NK-92 treated with Interleukin-12 subunit alpha and Interleukin-12 subunit beta, amount 100 ng/mL, for 24 hours (cell line): ENCODE results near the gene RARS2.

ENCODE experiments used
- DNase-seq: peaks from one replicate; lab custom pipeline; 2025; lab: John Stamatoyannopoulos, UW

RARS2 gene

DNA sequence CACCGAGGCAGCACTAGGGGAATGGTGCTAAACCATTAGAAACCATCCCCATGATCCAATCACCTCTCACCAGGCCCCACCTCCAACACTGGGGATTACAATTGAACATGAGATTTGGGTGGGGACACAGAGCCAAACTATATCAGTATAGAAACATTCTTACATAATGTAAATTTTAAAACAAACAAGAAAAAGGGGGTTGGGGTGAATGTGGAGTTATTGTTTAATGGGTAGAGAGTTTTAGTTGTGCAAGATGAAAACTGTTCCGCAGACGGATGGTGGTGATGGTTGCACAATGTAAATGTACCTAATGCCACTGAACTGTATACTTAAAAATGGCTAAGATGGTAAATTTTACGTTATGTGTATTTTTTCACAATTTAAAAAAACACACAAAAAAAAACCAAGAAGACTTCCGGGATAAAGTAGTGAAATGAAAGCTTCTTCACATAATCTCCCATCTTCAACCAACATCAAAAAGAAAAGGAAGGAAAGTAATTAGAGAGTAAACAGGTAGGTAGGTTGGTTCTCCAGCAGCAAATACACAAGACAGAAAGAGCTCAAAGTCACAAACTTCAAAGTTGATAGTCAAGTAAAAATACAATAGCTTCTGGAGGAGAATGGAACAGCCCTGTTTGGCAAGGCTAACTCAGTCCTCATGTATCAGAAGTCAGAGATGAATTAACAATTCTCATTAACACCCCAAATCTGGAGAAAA lies 16.3 kb downstream of the RARS2 start:
- no peak for DNase-seq

DNA sequence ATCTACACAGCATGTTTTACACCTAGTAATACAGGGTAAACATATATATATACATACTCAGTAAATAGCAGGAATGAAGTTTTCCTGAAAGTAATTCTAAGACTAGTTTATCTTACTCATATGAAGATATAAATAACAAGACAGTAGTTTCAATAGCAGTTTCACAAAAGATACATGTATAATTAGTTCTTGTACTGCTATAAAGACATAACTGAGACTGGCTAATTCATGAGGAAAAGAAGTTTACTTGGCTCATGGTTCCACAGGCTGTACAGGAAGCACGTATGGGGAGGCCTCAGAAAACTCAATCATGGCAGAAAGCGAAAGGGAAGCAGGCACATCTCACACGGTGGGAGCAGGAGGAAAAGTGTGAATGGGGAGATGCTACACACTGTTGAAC lies 16.9 kb downstream of the RARS2 start:
- no peak for DNase-seq

DNA sequence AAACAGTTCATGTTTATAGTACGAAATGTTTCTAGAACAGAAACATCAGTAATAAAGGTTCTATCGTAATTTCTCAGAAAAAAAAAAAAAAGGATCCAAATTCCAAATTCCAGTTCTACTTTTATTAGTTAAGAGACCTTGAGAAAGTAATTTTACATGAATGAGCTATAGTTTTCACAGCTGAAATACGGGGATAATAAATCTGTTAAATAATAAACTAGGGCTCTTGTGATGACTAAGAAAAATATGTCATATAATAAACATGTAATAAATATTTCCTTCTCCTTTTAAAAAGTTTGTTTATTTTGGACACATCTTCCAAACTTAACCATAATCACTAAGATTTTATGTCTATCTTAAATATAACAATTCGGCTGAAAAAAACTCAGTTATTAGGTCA lies 17.8 kb downstream of the RARS2 start:
- no peak for DNase-seq

DNA sequence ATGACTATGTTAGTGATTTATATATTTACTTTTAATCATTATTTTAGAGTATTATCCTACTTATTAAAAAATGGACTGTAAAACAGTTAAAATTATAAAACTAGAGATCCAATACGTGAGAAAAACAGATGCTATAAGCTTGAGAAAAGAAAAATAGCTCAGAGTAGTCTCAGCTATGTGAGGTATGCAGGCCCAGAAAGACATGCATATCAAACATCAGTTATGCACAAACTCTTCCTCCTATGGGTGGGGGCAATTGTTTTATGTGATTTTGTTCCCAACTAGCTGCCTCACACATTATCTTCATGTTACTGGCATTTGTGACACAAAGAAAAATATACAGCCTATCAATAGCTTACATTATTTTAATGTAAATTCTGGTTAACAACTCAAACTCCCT lies 28.8 kb downstream of the RARS2 start:
- no peak for DNase-seq

DNA sequence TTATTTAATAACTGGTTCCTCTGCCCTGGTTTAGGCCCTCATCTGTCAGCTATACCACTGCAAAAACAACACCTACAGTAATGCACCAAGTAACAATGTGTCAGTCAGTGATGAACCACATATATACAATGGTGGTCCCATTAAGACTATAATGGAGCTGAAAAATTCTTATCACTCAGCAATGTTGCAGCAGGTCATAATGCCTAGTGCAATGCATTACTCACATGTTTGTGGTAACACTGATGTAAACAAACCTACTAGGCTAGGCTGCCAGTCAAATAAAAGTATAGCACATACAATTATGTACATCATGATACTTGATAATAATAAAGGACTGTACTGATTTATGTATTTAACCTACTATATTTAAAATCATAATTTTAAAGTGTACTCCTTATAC lies 31.3 kb downstream of the RARS2 start:
- DNase-seq, result no peak

DNA sequence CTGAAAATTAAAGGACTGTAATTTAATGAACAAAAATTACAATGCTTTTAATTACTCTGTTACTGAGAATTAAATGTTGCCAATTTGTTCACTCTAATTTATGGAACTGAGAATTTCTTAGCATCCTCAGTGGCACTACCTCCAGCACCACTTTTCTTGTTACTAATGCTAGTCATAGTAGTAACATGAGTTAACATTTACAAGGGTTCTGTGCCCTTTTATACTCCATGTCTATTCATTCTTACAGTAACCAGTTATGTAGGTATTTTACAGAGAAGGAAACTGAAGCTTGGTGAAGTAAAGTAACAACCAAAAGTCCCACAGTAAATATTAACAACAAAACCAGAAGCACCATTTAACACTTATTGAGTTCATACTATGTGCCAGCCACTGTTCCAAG lies 34.3 kb downstream of the RARS2 start:
- DNase-seq, result no peak

DNA sequence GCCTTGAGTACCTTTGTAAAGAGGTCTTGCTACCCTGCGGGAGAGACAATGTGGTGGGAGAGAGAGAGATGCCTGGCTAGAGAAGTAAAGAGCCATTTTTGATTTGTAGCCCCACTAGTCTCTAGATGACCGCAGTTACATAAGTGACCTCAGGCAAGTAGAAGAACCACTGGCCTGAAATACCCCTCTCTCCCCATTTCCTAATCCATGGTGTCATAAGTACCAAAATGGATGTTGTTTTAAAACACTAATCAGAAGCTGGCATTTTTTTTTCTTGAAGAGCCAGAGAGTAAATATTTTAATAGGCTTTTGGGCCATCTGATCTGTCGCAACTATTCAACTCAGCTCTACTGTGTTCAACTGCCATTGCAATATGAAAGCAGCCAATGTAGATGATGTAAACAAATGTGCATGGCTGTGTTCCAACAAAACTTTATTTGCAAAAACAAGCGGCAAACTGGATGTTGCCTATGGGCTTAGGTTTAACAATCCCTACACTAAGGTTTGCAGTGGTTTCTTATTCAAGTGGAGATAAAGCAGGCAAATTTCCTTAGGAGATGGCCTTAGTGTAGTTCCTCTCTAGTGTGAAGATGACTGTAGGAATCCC lies 36.5 kb downstream of the RARS2 start:
- DNase-seq, result no peak

DNA sequence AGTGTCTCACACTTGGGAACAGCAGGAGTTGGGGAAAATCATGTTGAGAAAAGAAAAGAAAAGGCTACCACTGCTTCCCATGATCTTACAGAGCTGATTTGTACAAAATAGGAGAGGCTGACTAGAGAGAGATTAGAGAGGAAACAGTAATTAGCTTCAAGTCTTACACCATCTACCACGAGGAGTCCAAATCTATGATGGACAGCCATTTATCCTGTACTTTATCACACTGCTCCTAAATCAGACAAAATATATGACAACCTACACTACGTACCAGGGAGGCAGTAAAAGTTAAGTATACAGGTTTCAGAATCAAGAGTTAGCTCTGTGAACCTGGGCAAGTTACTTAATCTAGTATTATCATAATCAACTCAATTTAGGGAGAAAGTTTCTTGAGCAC lies 38.0 kb downstream of the RARS2 start:
- DNase-seq, result no peak

DNA sequence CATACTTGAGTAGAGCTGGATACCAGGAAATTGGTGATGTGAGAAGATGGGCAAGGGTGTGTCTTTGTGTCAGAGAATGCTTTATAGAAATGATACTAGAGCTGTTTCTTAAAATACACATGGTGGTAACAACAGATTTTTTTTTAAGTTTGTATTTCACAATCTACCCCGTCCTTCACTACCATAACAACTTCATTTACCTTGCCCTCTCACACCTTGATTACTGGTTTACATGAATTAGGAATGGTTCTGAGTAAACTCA lies 45.4 kb downstream of the RARS2 start:
- DNase-seq, result no peak

DNA sequence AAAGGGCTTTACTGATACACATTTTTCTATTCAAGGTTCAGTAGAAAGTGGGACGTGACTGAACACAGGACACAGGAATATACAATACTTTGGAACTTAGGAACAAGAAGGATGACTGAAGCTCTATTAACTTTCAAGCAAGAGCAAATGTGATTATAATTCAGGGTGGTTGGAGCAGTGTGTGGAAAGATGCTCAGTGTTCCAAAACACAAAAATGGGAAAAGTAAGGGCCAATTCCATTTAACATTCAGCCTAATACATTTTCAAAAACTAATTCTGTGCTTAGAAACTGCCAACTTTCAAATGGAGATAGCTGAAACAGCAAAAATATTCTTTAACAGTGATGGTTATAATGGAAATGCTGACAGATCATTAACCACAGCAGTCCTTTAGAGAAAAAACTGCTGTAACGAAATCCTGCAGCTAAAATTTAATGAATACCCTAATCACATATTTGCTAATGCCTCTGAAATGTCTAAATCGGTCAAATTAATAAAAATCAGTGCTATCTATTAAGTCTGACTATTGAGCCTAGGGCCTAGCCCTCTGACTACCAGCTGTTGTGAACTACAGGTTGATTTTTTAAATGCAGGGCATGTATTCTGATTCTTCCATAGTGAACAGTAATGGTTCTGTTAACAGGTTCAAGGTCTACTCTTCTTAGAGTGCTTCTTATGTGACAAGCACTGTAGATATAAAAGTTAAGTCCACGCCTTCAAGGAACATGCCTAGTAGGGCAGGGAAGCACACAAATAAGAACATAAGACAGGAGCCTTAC lies 45.9 kb downstream of the RARS2 start:
- DNase-seq, result no peak

DNA sequence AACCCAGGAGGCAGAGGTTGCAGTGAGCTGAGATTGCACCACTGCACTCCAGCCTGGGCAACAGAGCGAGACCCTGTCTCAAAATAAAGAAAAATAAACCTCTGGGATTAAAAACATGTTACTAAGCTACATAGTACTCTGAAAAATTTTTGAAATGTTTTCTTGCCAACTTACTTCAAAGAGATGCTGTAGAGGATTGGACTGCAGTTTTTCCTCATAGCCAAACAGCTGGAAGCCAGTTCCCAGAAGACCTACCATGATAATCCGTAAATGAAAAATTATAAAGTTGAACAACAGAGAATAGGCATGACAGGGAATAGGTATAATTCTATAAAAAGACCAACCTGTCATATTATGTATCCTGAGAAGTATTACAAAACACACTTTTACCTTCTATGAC lies 48.0 kb downstream of the RARS2 start:
- no peak for DNase-seq

DNA sequence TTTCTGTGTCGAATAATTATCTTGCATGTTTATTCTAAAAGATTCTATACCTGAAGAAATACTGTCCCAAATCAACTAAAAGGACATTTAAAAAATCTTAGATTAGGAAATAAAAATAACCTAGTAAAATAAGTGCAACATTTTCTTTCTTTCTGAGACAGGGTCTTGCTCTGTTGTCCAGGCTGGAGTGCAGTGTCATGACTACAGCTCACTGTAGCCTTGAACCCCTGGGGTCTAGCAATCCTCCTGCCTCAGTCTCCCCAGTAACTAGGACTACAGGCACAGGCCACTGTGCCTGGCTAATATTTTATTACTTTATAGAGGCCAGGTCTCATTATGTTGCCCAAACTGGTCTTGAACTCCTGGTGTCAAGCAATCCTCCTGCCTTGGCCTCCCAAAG lies 48.7 kb downstream of the RARS2 start:
- DNase-seq, result no peak

DNA sequence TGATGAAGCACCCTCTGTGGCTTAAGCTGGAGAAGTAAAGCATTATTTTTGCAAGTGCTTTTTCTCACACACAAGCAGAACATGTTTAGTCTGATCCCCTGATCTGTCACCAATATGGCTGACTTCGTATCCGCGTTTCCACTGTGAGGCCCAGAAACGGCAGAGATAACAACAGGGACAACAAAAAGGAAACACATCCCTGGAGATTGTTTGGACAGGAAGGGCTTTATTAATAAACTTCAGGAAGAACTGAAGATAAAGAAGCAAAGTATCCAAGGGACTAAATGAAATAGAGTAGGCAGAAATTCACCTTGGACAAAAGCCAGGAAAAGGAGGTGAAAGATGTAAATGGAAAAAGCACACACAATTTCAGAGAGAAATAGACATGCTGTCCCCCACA lies 49.2 kb downstream of the RARS2 start:
- no peak for DNase-seq

DNA sequence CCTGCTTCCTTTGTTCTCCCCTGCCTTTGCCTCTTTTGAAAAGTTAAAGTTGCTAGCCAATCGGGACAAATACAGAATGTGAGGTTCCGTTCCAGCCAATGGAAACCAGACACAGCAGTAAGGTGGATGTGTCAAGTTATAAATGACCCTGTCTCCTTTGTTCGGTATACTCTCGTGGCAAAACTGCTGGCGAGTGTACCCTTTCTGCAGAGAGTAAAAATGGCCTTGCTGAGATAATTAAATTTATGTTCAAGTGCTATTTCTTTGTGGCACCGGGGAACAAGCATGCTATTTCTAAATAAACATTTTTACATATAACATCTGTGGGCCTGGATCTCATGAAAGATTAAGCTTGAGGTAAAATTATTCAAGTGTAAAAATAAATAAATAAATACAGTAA lies 50.2 kb downstream of the RARS2 start:
- DNase-seq, result no peak

DNA sequence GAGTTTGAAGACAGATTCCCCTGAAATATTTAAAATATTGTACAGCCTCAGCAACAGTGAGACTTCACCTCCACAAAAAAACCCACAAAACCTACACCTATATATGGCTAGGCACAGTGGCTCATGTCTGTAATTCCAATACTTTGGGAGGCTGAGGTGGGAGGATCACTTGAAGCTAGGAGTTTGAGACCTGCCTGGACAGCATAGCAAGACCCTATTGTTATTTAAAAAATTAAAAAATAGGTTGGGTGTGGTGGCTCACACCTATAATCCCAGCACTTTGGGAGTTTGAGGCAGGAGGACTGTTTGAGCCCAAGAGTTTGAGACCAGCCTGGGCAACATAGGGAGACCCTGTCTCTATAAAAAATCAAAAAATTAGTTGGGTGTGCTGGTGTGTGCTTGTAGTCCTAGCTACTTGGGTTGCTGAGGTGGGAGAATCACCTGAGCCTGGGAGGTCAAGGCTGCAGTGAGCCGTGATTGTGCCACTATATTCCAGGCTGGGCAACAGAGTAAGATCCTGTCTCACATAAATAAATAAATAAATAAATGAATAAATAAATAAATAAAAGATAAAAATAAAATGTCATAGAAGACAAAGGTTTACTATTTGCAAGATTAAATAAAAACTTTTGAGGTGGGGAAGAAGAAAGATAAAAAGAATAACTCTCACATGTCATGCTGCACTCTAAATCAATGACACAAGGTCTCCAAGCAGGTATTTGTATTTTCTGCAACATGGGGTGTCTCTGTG lies 51.1 kb downstream of the RARS2 start:
- DNase-seq, result no peak

DNA sequence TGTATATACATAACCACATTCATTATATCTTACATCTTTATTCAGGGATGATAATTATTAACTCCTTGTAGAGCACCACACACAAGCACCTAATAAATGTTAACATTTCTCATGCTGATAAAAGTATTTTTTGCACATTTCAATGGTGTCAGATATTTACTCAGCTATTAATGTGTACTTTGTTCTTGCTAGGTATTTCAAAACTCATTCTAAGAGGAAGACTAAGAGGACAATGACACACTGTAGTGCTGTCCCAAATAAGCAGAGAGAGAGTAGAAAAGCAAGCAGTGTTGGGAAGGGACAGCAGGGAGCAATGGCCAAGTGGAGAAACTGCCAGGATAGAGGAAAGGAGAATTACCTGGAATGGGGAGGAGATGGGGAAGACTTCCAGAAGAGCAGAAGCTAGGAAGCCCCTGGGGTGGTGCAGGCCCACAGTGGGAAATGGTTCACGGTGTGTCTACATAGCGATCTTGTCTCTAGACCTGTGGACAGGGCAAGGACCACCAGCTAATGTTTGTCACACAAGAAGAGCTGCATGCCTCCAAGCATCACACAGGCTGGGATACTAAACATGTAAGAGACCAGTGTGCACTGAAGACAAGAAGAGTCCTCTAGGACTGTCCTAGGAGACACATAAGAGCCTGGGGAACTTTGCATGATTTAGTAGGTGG lies 55.3 kb downstream of the RARS2 start:
- DNase-seq, result no peak

DNA sequence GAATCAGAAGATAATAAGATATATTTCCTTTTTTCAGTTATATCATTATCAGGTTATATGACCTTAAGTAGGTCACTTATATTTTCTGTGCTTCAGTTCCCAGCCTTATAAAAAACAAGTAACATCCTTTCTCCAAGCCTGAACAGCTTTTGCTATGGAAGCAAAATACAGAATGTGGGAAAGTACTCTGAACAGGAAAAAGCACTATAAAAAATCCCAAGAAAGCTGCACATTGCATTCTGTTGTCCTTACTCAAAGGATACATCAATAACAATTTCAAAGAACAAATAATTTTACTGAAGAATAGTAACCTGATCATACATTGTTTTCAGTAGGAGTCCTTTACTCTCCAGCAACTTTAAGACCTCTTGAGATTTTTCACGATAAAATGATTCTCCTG lies 60.6 kb downstream of the RARS2 start:
- DNase-seq, result no peak

DNA sequence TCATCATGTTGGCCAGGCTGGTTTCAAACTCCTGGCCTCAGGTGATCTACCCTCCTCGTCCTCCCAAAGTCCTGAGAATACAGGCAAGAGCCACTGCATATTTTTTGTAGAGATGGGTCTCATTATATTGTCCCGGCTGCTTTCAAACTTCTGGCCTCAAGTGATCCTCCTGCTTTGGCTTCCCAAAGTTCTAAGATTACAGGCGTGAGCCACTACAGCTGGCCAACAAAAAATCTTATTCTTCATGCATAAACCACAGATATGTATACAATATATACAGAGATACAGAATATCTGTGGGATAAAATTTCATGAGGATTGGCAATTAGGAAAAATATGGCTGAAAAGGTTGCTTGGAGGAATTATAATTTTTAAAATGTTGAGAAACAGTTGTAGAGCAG lies 67.1 kb downstream of the RARS2 start:
- DNase-seq, result no peak

DNA sequence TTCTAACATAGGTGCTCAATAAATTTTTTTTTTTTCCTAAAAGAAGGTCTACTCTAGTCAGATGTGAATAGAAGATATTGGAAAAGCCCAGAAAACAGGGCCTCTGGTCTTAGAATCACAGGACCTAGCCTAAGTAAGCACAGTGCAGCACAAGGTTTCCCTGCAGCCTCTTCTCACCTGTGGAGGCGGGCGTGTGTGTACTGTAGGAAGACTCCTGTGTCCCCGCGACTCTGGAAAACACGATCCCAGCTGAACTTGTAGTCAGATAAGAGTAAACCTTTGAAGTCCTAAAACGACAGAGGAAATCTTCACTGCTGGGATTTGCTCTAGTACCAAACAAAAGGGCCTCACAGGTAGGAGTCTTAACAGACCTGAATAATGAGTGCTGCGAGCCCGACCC lies 71.3 kb downstream of the RARS2 start:
- DNase-seq, result no peak

DNA sequence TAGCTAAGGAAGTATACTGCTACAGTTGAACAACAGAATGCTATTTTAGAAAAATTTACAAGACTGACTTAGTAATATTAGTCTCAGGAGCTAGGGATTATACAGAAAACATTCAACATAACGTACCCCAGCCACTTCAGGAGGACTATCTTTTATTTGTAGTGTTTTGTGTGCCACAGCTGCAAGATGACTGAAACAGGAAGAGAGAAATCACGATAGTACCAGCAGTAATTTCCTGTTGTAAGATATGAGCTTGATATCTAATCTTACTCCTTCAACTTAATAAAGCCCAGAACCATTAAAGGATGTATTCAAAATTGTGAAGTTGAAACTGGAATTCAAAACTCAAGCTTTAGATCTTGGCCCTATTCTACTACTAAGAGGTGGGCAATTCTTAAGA lies 75.0 kb downstream of the RARS2 start:
- DNase-seq, result no peak

DNA sequence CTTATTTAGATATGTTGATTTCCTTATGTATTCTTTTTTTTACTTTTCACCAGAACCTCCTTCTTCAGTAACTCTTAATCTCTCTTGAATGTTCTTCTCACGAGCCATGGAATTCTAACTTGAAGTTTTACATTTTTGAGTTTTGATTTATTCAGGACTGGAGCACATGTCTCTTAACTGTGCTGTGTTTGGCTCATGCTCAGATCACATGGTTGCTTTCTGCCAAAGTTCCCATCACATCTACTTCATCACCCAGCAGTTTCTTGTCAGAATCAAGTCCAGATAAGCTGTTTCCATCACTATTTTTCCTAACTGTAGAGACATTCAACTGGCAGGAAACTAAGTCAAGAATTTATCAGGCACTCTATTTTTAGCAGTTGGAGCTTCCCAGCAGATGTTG lies 85.3 kb downstream of the RARS2 start:
- DNase-seq, result no peak

DNA sequence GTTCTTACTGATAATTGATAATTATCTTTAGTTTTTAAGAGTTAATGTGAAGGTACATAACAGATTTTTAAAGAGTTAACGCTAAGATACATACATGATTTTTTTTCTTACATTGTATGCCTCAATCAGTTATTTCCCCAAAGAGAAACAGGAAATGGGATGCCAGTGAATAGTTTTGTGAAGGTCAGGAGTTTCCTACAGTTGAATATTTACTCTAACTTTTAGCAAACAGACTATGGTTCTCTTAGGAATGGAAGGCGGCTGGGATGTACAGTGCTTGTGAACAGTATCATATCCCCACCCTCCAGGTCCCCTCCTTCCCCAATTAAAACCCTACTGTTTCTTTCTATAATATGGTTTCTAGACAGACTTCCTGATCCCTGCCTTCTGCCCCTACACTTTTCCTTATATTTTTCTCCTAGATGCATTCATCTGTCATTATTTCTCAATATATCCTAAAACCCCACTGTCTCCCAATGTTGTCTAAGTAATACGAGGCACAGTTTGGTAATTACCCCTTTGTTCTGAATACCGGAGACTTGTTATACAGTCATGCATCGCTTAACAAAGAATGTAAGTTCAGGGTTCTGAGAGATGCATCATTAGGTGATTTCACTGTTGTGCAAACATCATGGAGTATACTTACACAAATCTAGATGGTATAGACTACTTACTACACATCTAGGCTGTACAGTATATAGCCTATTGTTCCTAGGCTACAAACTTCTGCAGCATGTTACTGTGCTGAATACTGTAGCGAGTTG lies 87.8 kb downstream of the RARS2 start:
- no peak for DNase-seq
